ENCODE measurements around the gene TGM2. TPM values are rescaled to one million over a fixed set of nuclear protein-coding genes. Genes with fewer than 3 reads are reported as not detected.

Gene TGM2
- total RNA-seq, 1 donor from 2014 or later = 362 TPM

DNA sequence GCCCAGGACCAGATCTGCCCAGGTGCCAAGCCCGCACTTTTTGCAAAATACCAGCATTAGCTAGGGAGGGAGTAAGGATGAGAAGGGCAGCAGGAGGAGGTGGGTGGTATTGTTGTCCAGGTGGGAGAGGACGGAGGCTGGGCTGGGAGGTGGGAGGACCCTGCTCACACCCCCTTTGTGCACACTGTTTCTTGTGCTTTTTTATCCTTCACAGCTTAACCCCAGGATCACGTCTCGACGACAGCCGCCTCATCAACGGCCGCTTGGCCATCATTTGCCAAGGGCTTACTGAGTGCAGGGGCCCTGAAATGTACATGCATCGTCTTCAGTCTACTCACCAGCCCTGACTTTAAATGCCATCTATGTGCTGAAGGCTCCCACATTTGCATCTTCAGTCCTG lies 12.1 kb upstream of the TGM2 start:
- no peak for DNase-seq
- no peak for ATAC-seq
- no peaks in the 10 kb centered on the region for H3K9me3 ChIP-seq
- peaks cover 11% of the 10 kb centered on the region for H3K4me1 ChIP-seq
- H3K4me3 ChIP-seq = no peak overlapping the region
- H3K27me3 ChIP-seq (ENCODE audit: low read depth) = no peaks in the 10 kb centered on the region
- intact Hi-C loops (cut with DNase I) = no loop called here
- TF ChIP-seq, protein P1, sequence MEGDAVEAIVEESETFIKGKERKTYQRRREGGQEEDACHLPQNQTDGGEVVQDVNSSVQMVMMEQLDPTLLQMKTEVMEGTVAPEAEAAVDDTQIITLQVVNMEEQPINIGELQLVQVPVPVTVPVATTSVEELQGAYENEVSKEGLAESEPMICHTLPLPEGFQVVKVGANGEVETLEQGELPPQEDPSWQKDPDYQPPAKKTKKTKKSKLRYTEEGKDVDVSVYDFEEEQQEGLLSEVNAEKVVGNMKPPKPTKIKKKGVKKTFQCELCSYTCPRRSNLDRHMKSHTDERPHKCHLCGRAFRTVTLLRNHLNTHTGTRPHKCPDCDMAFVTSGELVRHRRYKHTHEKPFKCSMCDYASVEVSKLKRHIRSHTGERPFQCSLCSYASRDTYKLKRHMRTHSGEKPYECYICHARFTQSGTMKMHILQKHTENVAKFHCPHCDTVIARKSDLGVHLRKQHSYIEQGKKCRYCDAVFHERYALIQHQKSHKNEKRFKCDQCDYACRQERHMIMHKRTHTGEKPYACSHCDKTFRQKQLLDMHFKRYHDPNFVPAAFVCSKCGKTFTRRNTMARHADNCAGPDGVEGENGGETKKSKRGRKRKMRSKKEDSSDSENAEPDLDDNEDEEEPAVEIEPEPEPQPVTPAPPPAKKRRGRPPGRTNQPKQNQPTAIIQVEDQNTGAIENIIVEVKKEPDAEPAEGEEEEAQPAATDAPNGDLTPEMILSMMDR (IDR thresholded peaks at IDR 0.05) = no peak
- H3K36me3 ChIP-seq = no peaks in the 10 kb centered on the region
- H3K27ac ChIP-seq = no peak overlapping the region

DNA sequence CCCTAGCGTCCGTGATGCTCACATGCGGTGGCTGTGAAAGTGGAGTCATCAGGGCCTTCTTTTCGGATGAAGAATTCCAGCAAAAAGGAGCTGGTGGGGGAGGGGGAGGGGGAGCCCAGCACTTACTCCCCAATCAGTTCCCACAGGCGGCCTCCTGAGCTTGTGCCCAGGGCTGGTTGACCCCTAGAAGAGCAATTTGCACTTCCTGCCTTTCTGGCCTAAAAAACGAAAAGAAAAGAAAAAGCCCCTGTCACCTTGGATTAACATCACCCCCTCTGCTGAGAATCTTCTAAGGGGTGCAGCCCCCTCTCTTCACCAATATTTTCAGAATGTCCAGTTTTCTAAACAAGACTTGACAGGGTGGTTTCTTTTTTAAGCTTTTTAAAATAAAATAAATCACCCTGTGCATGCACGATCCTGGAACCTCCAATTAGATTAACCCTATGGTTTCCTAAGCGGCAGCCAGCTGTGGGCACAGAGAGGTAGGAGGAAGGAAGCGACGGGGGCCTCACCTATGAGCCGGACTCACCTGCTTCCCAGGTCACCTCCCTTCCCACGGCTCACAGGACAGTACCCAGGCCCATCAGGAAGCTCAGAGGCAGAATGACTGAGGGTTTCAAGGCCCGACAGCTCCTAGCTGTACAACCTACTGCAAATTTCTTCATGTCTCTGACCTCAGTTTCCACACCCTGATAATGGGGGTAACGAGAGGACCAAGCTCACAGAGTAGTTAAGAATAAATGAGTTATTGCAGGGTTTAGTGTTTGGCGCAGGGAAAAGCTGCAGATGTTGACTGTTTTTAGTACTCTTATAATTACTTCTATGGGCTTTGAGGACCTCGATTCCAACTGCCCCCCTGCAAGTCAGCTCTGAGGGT lies 10.5 kb upstream of the TGM2 start:
- intact Hi-C loops (cut with DNase I) = no loop called here
- no peak for DNase-seq
- H3K27ac ChIP-seq = no peak overlapping the region

DNA sequence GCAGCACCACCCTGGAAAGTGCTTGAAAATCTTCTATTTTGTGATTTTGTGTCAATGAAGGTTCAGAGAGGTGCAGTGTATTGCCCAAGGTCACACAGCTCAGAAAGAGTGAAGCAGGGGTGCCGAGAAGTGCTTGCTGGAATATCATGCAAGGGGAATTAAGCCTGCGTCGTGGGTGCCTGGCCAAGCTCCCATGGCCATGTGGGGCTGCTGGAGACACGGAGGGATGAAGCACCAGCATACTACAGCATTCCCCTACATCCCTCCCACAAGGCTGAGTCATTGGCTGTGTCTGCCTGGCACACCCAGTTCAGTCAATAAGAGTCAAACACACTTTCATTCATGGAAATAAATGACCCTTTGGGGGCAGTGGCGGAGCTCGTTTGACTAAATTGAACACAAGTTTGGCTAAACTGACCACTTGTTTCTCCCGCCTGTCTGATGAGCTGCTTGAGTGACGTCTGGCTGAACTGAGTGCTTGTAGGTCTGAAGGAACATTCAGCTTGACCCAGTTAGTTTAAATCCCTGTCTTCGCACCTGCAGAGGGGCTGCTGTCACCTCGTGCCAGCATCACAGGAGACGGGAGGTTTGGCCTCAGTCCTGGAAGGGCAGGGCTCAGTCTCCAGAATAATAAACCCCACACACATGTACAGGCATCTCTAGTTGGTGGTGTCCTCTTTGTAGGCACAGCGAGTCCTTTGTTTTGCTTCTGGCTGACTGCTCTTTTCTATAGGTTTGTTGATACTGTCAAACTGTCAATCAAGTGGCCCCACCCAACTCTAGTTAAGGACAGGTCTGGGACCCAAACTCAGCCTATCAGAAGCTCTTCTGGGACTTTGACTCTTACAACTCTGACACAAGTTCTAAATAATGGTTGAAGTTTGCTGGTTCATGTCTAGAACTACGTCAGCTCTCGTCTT lies 8.4 kb upstream of the TGM2 start:
- TF ChIP-seq, protein P1 (IDR thresholded peaks at IDR 0.05) = no peak
- Histone ChIP-seq H3K4me1 (peaks cover 31% of the 10 kb centered on the region), H3K36me3 (no peaks in the 10 kb centered on the region), H3K4me3 (no peak overlapping the region), H3K27me3 (ENCODE audit: low read depth) (no peaks in the 10 kb centered on the region), H3K27ac (no peak overlapping the region), H3K9me3 (no peaks in the 10 kb centered on the region)
- ATAC-seq = peak; percentile 40 to 53
- no peak for DNase-seq
- intact Hi-C loops (cut with DNase I) = no loop called here

More for the DNA sequence above, 10.5 kb upstream of the TGM2 start:
- H3K4me1 ChIP-seq = peaks cover 13% of the 10 kb centered on the region
- H3K4me3 ChIP-seq = no peak overlapping the region
- no peak for ATAC-seq
- TF ChIP-seq, protein P1 (IDR thresholded peaks at IDR 0.05) = no peak
- H3K27me3 ChIP-seq (ENCODE audit: low read depth) = no peaks in the 10 kb centered on the region
- H3K36me3 ChIP-seq = no peaks in the 10 kb centered on the region
- no peaks in the 10 kb centered on the region for H3K9me3 ChIP-seq

DNA sequence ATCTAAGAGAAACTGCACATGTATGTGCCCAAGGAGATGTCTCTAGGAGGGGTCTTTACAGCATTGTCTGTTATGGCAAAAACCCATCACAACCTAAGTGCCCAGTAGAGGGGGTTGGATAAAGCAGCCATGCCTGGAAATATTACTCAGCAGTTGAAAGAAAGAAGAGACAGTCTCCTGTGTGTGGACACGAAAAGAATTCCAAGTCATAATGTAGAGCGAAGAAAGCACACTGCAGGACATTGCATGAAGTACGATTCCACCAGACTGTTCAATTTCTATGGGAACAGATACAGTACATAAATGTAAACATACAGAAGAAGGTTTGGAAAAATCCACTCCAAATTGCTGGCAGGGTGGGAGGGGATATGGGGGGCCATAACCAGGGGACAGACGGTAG lies 7.3 kb upstream of the TGM2 start:
- intact Hi-C loops (cut with DNase I) = no loop called here
- peaks cover 42% of the 10 kb centered on the region for H3K4me1 ChIP-seq
- no peak for ATAC-seq
- DNase-seq = no peak
- no peaks in the 10 kb centered on the region for H3K27me3 ChIP-seq (ENCODE audit: low read depth)
- H3K27ac ChIP-seq = no peak overlapping the region
- H3K36me3 ChIP-seq = no peaks in the 10 kb centered on the region
- no peaks in the 10 kb centered on the region for H3K9me3 ChIP-seq
- TF ChIP-seq, protein P1 (IDR thresholded peaks at IDR 0.05) = no peak
- H3K4me3 ChIP-seq = no peak overlapping the region

DNA sequence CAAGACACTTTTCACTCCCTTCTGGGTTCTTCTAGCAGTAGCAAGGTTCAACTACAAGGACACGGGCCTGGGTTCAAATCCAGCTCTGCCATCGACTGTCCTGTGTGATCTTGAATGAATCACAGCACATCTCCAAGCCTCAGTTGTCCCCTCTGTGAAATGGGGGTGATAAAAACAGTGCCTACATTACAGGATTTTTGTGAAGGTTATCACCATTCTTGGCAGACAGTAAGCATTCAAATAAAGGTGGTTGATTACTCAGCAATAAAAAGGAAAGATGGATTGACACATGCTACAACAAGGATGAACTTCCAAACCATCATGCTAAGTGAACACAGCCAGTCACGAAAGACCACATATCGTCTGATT lies 6.6 kb upstream of the TGM2 start:
- DNase-seq = no peak
- H3K27me3 ChIP-seq (ENCODE audit: low read depth) = no peaks in the 10 kb centered on the region
- H3K27ac ChIP-seq = no peak overlapping the region
- no peak overlapping the region for H3K4me3 ChIP-seq
- intact Hi-C loops (cut with DNase I) = no loop called here
- H3K9me3 ChIP-seq = no peaks in the 10 kb centered on the region
- TF ChIP-seq, protein P1 (IDR thresholded peaks at IDR 0.05) = no peak
- no peak for ATAC-seq
- no peaks in the 10 kb centered on the region for H3K36me3 ChIP-seq
- H3K4me1 ChIP-seq = peaks cover 49% of the 10 kb centered on the region

Data from lower lobe of right lung (tissue), 2 donors.